Thyroid gland (tissue), 4 donors: ENCODE measurements around the gene PCDHA8.
"Not testable (repeated sequence)": the region's sequence is repeated elsewhere in the genome, so short reads cannot be mapped to it uniquely, and the experiment has no call there.

Experiments used
- POLR2A ChIP-seq, 2 donors: fragments of 450-650 bp; IDR thresholded peaks; one replicate each; pipeline ENCODE4 v1.6.1; 2017; ENCODE audit warnings: antibody characterized with exemption in 2 of 2, mild to moderate bottlenecking in 2 of 2, moderate library complexity in 1 of 2
- TF ChIP-seq, protein P1 (sequence below), 6 experiments: fragments of 200-600 bp in 3 of 6; fragments of 450-650 bp in 3 of 6; sonication (generic) in 3 of 6; IDR thresholded peaks; one replicate each; pipeline ENCODE4 v1.5.1; 2016 to 2019; ENCODE audit warnings: antibody characterized with exemption in 6 of 6, mild to moderate bottlenecking in 2 of 6, inconsistent platforms in 1 of 6, moderate library complexity in 1 of 6

DNA sequence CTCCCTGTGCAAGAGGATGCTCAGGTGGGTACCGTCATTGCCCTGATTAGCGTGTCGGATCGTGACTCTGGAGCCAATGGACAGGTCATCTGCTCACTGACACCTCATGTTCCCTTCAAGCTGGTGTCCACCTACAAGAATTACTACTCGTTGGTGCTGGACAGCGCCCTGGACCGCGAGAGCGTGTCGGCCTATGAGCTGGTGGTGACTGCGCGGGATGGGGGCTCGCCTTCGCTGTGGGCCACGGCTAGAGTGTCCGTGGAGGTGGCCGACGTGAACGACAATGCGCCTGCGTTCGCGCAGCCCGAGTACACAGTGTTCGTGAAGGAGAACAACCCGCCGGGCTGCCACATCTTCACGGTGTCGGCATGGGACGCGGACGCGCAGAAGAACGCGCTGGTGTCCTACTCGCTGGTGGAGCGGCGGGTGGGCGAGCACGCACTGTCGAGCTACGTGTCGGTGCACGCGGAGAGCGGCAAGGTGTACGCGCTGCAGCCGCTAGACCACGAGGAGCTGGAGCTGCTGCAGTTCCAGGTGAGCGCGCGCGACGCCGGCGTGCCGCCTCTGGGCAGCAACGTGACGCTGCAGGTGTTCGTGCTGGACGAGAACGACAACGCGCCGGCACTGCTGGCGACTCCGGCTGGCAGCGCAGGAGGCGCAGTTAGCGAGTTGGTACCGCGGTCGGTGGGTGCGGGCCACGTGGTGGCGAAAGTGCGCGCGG lies 35.7 kb downstream of the PCDHA8 start:
- TF ChIP-seq, protein P1, sequence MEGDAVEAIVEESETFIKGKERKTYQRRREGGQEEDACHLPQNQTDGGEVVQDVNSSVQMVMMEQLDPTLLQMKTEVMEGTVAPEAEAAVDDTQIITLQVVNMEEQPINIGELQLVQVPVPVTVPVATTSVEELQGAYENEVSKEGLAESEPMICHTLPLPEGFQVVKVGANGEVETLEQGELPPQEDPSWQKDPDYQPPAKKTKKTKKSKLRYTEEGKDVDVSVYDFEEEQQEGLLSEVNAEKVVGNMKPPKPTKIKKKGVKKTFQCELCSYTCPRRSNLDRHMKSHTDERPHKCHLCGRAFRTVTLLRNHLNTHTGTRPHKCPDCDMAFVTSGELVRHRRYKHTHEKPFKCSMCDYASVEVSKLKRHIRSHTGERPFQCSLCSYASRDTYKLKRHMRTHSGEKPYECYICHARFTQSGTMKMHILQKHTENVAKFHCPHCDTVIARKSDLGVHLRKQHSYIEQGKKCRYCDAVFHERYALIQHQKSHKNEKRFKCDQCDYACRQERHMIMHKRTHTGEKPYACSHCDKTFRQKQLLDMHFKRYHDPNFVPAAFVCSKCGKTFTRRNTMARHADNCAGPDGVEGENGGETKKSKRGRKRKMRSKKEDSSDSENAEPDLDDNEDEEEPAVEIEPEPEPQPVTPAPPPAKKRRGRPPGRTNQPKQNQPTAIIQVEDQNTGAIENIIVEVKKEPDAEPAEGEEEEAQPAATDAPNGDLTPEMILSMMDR (IDR thresholded peaks at IDR 0.05) = not testable (repeated sequence)
- not testable (repeated sequence) for TF ChIP-seq POLR2A (IDR thresholded peaks at IDR 0.05)
